Measurements from ENCODE around the gene DNAJC12.

DNAJC12 gene

GRCh38 chr10:67827811-67828210 is 10.2 kb downstream of the DNAJC12 start:
- H3K4me3 ChIP-seq (ENCODE audit: low read depth, low read length): no peak overlapping the region
- in situ Hi-C loops (cut with HindIII; ENCODE audit: low sequenced_read_pairs): no loop called here
- TF ChIP-seq, protein P1, sequence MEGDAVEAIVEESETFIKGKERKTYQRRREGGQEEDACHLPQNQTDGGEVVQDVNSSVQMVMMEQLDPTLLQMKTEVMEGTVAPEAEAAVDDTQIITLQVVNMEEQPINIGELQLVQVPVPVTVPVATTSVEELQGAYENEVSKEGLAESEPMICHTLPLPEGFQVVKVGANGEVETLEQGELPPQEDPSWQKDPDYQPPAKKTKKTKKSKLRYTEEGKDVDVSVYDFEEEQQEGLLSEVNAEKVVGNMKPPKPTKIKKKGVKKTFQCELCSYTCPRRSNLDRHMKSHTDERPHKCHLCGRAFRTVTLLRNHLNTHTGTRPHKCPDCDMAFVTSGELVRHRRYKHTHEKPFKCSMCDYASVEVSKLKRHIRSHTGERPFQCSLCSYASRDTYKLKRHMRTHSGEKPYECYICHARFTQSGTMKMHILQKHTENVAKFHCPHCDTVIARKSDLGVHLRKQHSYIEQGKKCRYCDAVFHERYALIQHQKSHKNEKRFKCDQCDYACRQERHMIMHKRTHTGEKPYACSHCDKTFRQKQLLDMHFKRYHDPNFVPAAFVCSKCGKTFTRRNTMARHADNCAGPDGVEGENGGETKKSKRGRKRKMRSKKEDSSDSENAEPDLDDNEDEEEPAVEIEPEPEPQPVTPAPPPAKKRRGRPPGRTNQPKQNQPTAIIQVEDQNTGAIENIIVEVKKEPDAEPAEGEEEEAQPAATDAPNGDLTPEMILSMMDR (IDR thresholded peaks at IDR 0.05; ENCODE audit: low read depth, low read length, missing control alignments): no peak
- DNase-seq (ENCODE audit: low read depth): no peak

- DNase-seq (ENCODE audit: low read depth): no peak
Observed at GRCh38 chr10:67819768-67820204, 18.2 kb downstream of the DNAJC12 start.

DNA sequence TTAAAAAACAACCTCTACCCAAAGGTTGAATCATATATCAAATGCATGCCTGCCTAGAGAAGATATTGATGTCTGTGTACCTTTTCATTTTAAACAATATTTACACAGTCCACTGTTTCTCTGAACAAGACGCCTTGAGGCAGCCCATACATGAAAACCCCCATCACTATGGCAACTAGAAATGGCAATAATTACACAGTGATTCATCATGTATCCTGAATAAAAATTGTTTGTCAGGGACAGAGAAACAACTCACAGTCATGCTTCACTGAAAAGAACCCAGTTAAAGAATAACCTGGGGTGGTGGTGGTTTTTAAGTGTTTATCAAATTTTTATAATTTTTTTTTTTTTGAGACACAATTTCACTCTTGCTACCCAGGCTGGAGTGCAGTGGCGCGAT is 19.7 kb downstream of the DNAJC12 start:
- in situ Hi-C loops (cut with HindIII; ENCODE audit: low sequenced_read_pairs): no loop called here
- no peak overlapping the region for H3K4me3 ChIP-seq (ENCODE audit: low read depth, low read length)
- TF ChIP-seq, protein P1 (IDR thresholded peaks at IDR 0.05; ENCODE audit: low read depth, low read length, missing control alignments): no peak
- peak; percentile 20 for DNase-seq (ENCODE audit: low read depth)

More at GRCh38 chr10:67819768-67820204, 18.2 kb downstream of the DNAJC12 start:
- in situ Hi-C loops (cut with HindIII; ENCODE audit: low sequenced_read_pairs): no loop called here
- TF ChIP-seq, protein P1 (IDR thresholded peaks at IDR 0.05; ENCODE audit: low read depth, low read length, missing control alignments): no peak
- no peak overlapping the region for H3K4me3 ChIP-seq (ENCODE audit: low read depth, low read length)

GRCh38 chr10:67816719-67817118 is 21.3 kb downstream of the DNAJC12 start:
- in situ Hi-C loops (cut with HindIII; ENCODE audit: low sequenced_read_pairs): no loop called here
- no peak for DNase-seq (ENCODE audit: low read depth)
- TF ChIP-seq, protein P1 (IDR thresholded peaks at IDR 0.05; ENCODE audit: low read depth, low read length, missing control alignments): no peak
- H3K4me3 ChIP-seq (ENCODE audit: low read depth, low read length): no peak overlapping the region

GRCh38 chr10:67815571-67816059 is 22.4 kb downstream of the DNAJC12 start:
- TF ChIP-seq, protein P1 (IDR thresholded peaks at IDR 0.05; ENCODE audit: low read depth, low read length, missing control alignments): no peak
- DNase-seq (ENCODE audit: low read depth): no peak
- H3K4me3 ChIP-seq (ENCODE audit: low read depth, low read length): no peak overlapping the region
- in situ Hi-C loops (cut with HindIII; ENCODE audit: low sequenced_read_pairs): no loop called here

- in situ Hi-C loops (cut with HindIII; ENCODE audit: low sequenced_read_pairs): no loop called here
- H3K4me3 ChIP-seq (ENCODE audit: low read depth, low read length): no peak overlapping the region
- TF ChIP-seq, protein P1 (IDR thresholded peaks at IDR 0.05; ENCODE audit: low read depth, low read length, missing control alignments): no peak
- DNase-seq (ENCODE audit: low read depth): no peak
Observed at GRCh38 chr10:67812007-67812406, 26.0 kb downstream of the DNAJC12 start.

All from astrocyte of the cerebellum (primary cell).